ENCODE data around the gene KLHL41. TPM values are rescaled to one million over a fixed set of nuclear protein-coding genes. Genes with fewer than 3 reads are reported as not detected.
"Not testable (repeated sequence)": the region's sequence is repeated elsewhere in the genome, so short reads cannot be mapped to it uniquely, and the experiment has no call there.

The KLHL41 gene
- total and polyA plus RNA-seq, 12 donors: 0.18 to 3.1 (median 0.55) TPM

DNA sequence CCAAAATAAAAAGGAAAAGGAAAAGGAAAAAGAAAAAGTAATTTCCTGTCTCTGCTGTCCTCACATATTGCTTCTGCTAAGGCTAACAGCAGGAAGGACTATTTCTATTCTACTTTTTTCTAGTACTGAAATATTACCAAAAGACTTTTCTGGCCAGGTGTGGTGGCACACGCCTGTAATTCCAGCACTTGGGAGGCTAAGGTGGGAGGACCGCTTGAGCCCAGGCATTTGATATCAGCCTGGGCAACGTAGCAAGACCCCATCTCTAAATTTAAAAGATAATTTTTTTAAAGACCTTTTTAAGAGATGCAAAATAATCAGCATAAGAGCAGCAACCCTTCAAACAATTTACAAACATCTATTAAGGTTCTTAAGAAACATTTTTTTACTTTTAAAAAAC is 32.9 kb downstream of the KLHL41 start:
- H3K36me3 ChIP-seq (replicated peaks in 1 of 2): no peaks in the 10 kb centered on the region
- intact Hi-C loops (cut with DNase I): no loop called here

DNA sequence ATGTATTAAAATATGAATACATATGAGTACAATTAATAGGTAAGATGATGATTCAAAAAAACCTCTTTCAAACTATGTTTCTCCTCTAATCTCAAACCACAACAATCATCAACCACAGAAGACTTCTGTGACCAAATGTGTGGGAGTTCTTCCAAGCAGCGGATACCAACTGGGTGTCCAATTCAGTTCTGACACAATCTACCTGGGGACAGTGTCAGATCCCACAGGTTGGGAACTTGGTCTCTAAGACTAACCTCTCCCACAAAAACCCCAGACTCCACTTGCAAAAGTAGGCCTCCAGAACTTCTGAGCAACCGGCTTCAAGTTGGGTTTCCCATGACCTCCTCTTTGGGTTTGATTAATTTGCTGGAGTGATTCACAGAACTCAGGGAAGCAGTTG is 37.3 kb downstream of the KLHL41 start:
- H3K36me3 ChIP-seq (replicated peaks in 1 of 2): peaks cover 0 to 2% of the 10 kb centered on the region in 2 donors

More for the DNA sequence above, 32.9 kb downstream of the KLHL41 start:
- TF ChIP-seq POLR2A (IDR thresholded peaks at IDR 0.05): no peak
- TF ChIP-seq, protein P1, sequence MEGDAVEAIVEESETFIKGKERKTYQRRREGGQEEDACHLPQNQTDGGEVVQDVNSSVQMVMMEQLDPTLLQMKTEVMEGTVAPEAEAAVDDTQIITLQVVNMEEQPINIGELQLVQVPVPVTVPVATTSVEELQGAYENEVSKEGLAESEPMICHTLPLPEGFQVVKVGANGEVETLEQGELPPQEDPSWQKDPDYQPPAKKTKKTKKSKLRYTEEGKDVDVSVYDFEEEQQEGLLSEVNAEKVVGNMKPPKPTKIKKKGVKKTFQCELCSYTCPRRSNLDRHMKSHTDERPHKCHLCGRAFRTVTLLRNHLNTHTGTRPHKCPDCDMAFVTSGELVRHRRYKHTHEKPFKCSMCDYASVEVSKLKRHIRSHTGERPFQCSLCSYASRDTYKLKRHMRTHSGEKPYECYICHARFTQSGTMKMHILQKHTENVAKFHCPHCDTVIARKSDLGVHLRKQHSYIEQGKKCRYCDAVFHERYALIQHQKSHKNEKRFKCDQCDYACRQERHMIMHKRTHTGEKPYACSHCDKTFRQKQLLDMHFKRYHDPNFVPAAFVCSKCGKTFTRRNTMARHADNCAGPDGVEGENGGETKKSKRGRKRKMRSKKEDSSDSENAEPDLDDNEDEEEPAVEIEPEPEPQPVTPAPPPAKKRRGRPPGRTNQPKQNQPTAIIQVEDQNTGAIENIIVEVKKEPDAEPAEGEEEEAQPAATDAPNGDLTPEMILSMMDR (IDR thresholded peaks at IDR 0.05): no peak
- Histone ChIP-seq H3K27me3 (no peaks in the 10 kb centered on the region), H3K27ac (no peak overlapping the region), H3K4me1 (replicated peaks in 1 of 2) (no peaks in the 10 kb centered on the region), H3K4me3 (no peak overlapping the region), H3K9me3 (replicated peaks in 1 of 3) (no peaks in the 10 kb centered on the region)
- DNase-seq: no peak
- 75 to 96% (median 94%) methylated on average over 3 of the region's 3 CpGs for WGBS, 4 donors

DNA sequence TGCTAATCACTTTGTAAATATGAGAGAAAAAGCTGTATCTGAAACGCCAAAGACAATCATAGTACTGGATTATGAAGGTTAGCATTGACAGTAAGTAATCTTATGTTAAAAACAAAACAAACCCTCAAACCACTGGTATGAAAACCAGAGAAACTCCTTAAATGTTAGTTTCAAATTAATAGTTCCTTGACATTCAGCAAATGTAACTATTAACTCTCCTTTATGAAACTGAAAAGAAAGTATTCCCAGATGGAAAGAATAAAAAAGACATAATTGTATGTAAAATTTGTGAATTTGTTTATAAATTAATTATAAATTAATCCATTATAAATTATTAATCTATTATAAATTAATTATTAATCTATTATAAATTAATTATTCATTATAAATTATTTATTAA is 51.9 kb downstream of the KLHL41 start:
- 98 to 100% (median 100%) methylated on average over 1 of the region's 1 CpG for WGBS, 4 donors
- no peaks in the 10 kb centered on the region for H3K4me1 ChIP-seq (replicated peaks in 1 of 2)
- H3K9me3 ChIP-seq (replicated peaks in 1 of 3): no peaks in the 10 kb centered on the region
- no peak for DNase-seq
- H3K27me3 ChIP-seq: no peaks in the 10 kb centered on the region
- TF ChIP-seq POLR2A (IDR thresholded peaks at IDR 0.05): no peak
- TF ChIP-seq, protein P1 (IDR thresholded peaks at IDR 0.05): no peak
- H3K36me3 ChIP-seq (replicated peaks in 1 of 2): no peaks in the 10 kb centered on the region
- H3K4me3 ChIP-seq: no peak overlapping the region
- intact Hi-C loops (cut with DNase I): no loop called here
- H3K27ac ChIP-seq: no peak overlapping the region

More for the DNA sequence above, 37.3 kb downstream of the KLHL41 start:
- no peaks in the 10 kb centered on the region for H3K4me1 ChIP-seq (replicated peaks in 1 of 2)
- intact Hi-C loops (cut with DNase I): no loop called here
- no peak overlapping the region for H3K27ac ChIP-seq
- no peaks in the 10 kb centered on the region for H3K9me3 ChIP-seq (replicated peaks in 1 of 3)
- H3K4me3 ChIP-seq: no peak overlapping the region
- H3K27me3 ChIP-seq: no peaks in the 10 kb centered on the region
- WGBS, 4 donors: 94 to 99% (median 95%) methylated on average over 2 of the region's 2 CpGs
- DNase-seq: no peak
- TF ChIP-seq POLR2A (IDR thresholded peaks at IDR 0.05): no peak
- TF ChIP-seq, protein P1 (IDR thresholded peaks at IDR 0.05): no peak

DNA sequence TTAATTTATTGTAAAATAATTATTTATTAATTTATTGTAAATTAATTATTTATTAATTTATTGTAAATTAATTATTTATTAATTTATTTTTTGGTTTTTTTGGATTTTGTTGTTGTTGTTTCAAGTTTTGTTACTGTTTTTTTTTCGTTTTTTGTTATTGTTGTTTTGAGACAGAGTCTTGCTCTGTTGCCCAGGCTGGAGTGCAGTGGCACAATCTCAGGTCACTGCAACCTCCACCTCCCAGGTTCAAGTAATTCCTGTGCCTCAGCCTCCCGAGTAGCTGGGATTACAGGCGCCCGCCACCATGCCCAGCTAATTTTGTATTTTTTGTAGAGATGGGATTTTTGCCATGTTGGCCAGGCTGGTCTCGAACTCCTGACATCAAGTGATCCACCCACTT is 52.6 kb downstream of the KLHL41 start:
- H3K27ac ChIP-seq; intact Hi-C loops (cut with DNase I); H3K27me3 ChIP-seq; H3K9me3 ChIP-seq (replicated peaks in 1 of 3); H3K4me1 ChIP-seq (replicated peaks in 1 of 2); DNase-seq; H3K4me3 ChIP-seq; H3K36me3 ChIP-seq (replicated peaks in 1 of 2): not testable (repeated sequence)
- 92 to 100% (median 97%) methylated on average over 5 of the region's 5 CpGs for WGBS, 4 donors

DNA sequence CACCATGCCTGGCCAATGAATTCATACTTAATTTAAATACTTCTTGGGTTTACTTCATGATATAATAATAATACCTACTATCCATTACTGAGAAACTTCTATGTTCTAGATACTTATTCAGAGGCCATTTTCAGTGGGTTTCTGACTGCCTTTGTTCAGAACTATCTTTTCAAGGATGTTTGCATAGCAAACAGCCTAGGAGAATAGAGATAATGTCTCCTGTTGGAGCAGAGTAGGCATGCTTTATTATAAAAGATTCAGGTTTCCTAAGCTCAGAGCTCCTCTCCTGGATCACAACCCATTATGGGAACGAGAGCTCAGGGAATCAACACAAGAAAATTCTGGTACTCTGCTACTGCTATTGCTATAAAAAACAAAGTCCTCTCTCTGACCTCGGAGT is 53.0 kb downstream of the KLHL41 start:
- DNase-seq: no peak
- Histone ChIP-seq H3K27ac (no peak overlapping the region), H3K27me3 (no peaks in the 10 kb centered on the region), H3K4me3 (no peak overlapping the region), H3K9me3 (replicated peaks in 1 of 3) (no peaks in the 10 kb centered on the region), H3K4me1 (replicated peaks in 1 of 2) (no peaks in the 10 kb centered on the region), H3K36me3 (replicated peaks in 1 of 2) (no peaks in the 10 kb centered on the region)
- no peak for TF ChIP-seq POLR2A (IDR thresholded peaks at IDR 0.05)
- TF ChIP-seq, protein P1 (IDR thresholded peaks at IDR 0.05): no peak
- WGBS, 4 donors: 95 to 100% (median 98%) methylated on average over 2 of the region's 2 CpGs
- intact Hi-C loops (cut with DNase I): no loop called here

Data from adrenal gland (tissue), 12 donors.